ENCODE data around the gene MIDN.
A peak's percentile ranks its signal among the peaks of the same experiment; 100 is the strongest.

MIDN gene

GRCh38 chr19:1270854-1271527 lies 22.6 kb downstream of the MIDN start:
- DNase-seq (ENCODE audit: low read depth), result no peak

GRCh38 chr19:1271528-1272422 lies 23.4 kb downstream of the MIDN start:
- no peak for DNase-seq (ENCODE audit: low read depth)

GRCh38 chr19:1272423-1273262 lies 24.3 kb downstream of the MIDN start:
- no peak for DNase-seq (ENCODE audit: low read depth)

GRCh38 chr19:1273263-1274041 lies 25.1 kb downstream of the MIDN start:
- DNase-seq (ENCODE audit: low read depth), result no peak

- DNase-seq (ENCODE audit: low read depth), result no peak
These were observed 25.9 kb downstream of the MIDN start for GRCh38 chr19:1274081-1274851.

- DNase-seq (ENCODE audit: low read depth), result no peak
These were observed 26.5 kb downstream of the MIDN start for GRCh38 chr19:1274852-1275259.

GRCh38 chr19:1275260-1275975 lies 27.0 kb downstream of the MIDN start, which contains the start of gene FAM174C:
Gene FAM174C, plus strand, starts transcription at chr19:1275530. Its CDS starts 20 bp downstream, at chr19:1275550.
- DNase-seq (ENCODE audit: low read depth), result peak; percentile 84

GRCh38 chr19:1275976-1276627 lies 27.7 kb downstream of the MIDN start:
- DNase-seq (ENCODE audit: low read depth), result no peak

GRCh38 chr19:1276628-1277022 lies 28.2 kb downstream of the MIDN start:
- no peak for DNase-seq (ENCODE audit: low read depth)

GRCh38 chr19:1277061-1277460 lies 28.7 kb downstream of the MIDN start:
- no peak for DNase-seq (ENCODE audit: low read depth)

GRCh38 chr19:1278074-1278473 lies 29.7 kb downstream of the MIDN start:
- DNase-seq (ENCODE audit: low read depth), result no peak

- no peak for DNase-seq (ENCODE audit: low read depth)
These were observed 30.6 kb downstream of the MIDN start for GRCh38 chr19:1278713-1279660.

- DNase-seq (ENCODE audit: low read depth), result peak; percentile 47
These were observed 31.5 kb downstream of the MIDN start for GRCh38 chr19:1279782-1280341.

- no peak for DNase-seq (ENCODE audit: low read depth)
These were observed 32.5 kb downstream of the MIDN start for GRCh38 chr19:1280636-1281568.

GRCh38 chr19:1281569-1282287 lies 33.3 kb downstream of the MIDN start:
- no peak for DNase-seq (ENCODE audit: low read depth)

GRCh38 chr19:1282588-1283206 lies 34.3 kb downstream of the MIDN start:
- no peak for DNase-seq (ENCODE audit: low read depth)

Data from HS-27A (cell line).